AG04449 (cell line): ENCODE results near the gene P2RX4.

Experiments
- CTCF ChIA-PET: fragments of 350-600 bp; formaldehyde crosslinking; extraction: SDS; loops from one replicate; lab custom pipeline; 2021; ENCODE audit warnings: antibody characterized with exemption; lab: Yijun Ruan, JAX
- POLR2A ChIA-PET: fragments of 400-600, 350-600 bp; formaldehyde crosslinking; extraction: SDS; loops from one replicate; lab custom pipeline; 2020; ENCODE audit warnings: antibody characterized with exemption, inconsistent platforms; lab: Yijun Ruan, JAX
- DNase-seq: peaks from one replicate; pipeline ENCODE4 v3.0.0-alpha.2; 2010; ENCODE audit warnings: low read depth, low spot score
- H3K4me3 ChIP-seq: 2 replicates; pipeline ENCODE4 v1.5.1; 2011; ENCODE audit warnings: low read depth, mild to moderate bottlenecking, control low read depth, low read length
- CTCF ChIP-seq: IDR thresholded peaks from one replicate; pipeline ENCODE4 v1.5.1; 2011; ENCODE audit warnings: mild to moderate bottlenecking, moderate library complexity, low read length, control low read depth, inconsistent platforms; ENCODE audit not compliant: insufficient read depth; ENCODE audit errors: missing control alignments

Gene P2RX4

GRCh38 chr12:121167232-121167820 lies 42.6 kb upstream of the P2RX4 start:
- no peak for DNase-seq
- CTCF ChIA-PET = no interaction called here
- POLR2A ChIA-PET = no interaction called here
- H3K4me3 ChIP-seq = no peak overlapping the region
- TF ChIP-seq CTCF = no peak

- POLR2A ChIA-PET = no interaction called here
- H3K4me3 ChIP-seq = no peak overlapping the region
- DNase-seq = no peak
- TF ChIP-seq CTCF = no peak
- CTCF ChIA-PET = no interaction called here
Measured at GRCh38 chr12:121167951-121168350, 42.0 kb upstream of the P2RX4 start.

- POLR2A ChIA-PET = no interaction called here
- no peak overlapping the region for H3K4me3 ChIP-seq
- no peak for DNase-seq
- no peak for TF ChIP-seq CTCF
- CTCF ChIA-PET = interaction anchor here (0.7 kb wide), 1 partner anchor 196 kb away, joined by 3 read pairs; no protein-coding TSS in a partner anchor
Measured at GRCh38 chr12:121170151-121170550, 39.8 kb upstream of the P2RX4 start.

- no peak for TF ChIP-seq CTCF
- DNase-seq = no peak
- H3K4me3 ChIP-seq = no peak overlapping the region
- POLR2A ChIA-PET = no interaction called here
- CTCF ChIA-PET = interaction anchor here (0.7 kb wide), 1 partner anchor 196 kb away, joined by 3 read pairs; no protein-coding TSS in a partner anchor
Measured at GRCh38 chr12:121170611-121171260, 39.2 kb upstream of the P2RX4 start.

- no peak for DNase-seq
- H3K4me3 ChIP-seq = no peak overlapping the region
- ChIA-PET CTCF (no interaction called here), POLR2A (no interaction called here)
- TF ChIP-seq CTCF = no peak
Measured at GRCh38 chr12:121172145-121172544, 37.8 kb upstream of the P2RX4 start.

GRCh38 chr12:121175383-121176119 lies 34.4 kb upstream of the P2RX4 start:
- TF ChIP-seq CTCF = no peak
- CTCF ChIA-PET = interaction anchor here (1.6 kb wide), 1 partner anchor 10 kb away, joined by 3 read pairs; no protein-coding TSS in a partner anchor
- no peak overlapping the region for H3K4me3 ChIP-seq

More at GRCh38 chr12:121175383-121176119, 34.4 kb upstream of the P2RX4 start:
- POLR2A ChIA-PET = no interaction called here
- no peak for DNase-seq
